ENCODE measurements around the gene RXRG. TPM values are rescaled to one million over a fixed set of nuclear protein-coding genes. Genes with fewer than 3 reads are reported as not detected.

The RXRG gene
- total and polyA plus RNA-seq, 9 of the 15 experiments (the other 6 are each of a cell fraction or from before 2014, with no cell fraction given), result not detected

- no peak for TF ChIP-seq ZBTB2 (IDR thresholded peaks at IDR 0.05)
- peak; percentile 24; the same call in 1 of the 2 replicates for TF ChIP-seq ZNF24 (IDR thresholded peaks at IDR 0.05)
- no peak for TF ChIP-seq LEF1 (IDR thresholded peaks at IDR 0.05)
- no peak for TF ChIP-seq SRSF9 (IDR thresholded peaks at IDR 0.05; ENCODE audit: borderline replicate concordance, low read depth, low read length)
- TF ChIP-seq STAT5A (IDR thresholded peaks at IDR 0.05; ENCODE audit: borderline replicate concordance, low read length), result no peak
- TF ChIP-seq KAT2B (IDR thresholded peaks at IDR 0.05; ENCODE audit: low read depth, low read length), result no peak
- TF ChIP-seq CTCF (IDR thresholded peaks at IDR 0.05 in 2 of 3, conservative IDR thresholded peaks at IDR 0.05 in 1 of 3; ENCODE audit: insufficient read depth in 2 of 3, low read depth in 1 of 3, low read length in 3 of 3), result peak; percentile 91 to 98 (median 96)
- TF ChIP-seq PCBP2 (IDR thresholded peaks at IDR 0.05; ENCODE audit: low read depth, low read length, poor library complexity, severe bottlenecking), result no peak
- TF ChIP-seq LARP7 (IDR thresholded peaks at IDR 0.05), result no peak
- TF ChIP-seq CBX5 (IDR thresholded peaks at IDR 0.05; ENCODE audit: borderline replicate concordance, low read depth), result no peak
- no peak for TF ChIP-seq PBX2 (CRISPR knock-in tag; IDR thresholded peaks at IDR 0.05; ENCODE audit: low read depth)
- peak; percentile 65 for TF ChIP-seq PBX2 (tag; conservative IDR thresholded peaks at IDR 0.05; ENCODE audit: low read depth)
- TF ChIP-seq SPI1 (IDR thresholded peaks at IDR 0.05; ENCODE audit: borderline replicate concordance, low read depth, low read length), result peak; percentile 79
- TF ChIP-seq LCOR (CRISPR knock-in tag; IDR thresholded peaks at IDR 0.05), result 0 out of 2 replicates have a peak, but pooled peaks have one; percentile 57
- no peak for TF ChIP-seq SMAD3 (CRISPR knock-in tag; conservative IDR thresholded peaks at IDR 0.05)
- TF ChIP-seq HES1 (IDR thresholded peaks at IDR 0.05; ENCODE audit: low read depth), result peak; percentile 95
- TF ChIP-seq TBL1XR1 (IDR thresholded peaks at IDR 0.05; ENCODE audit: low read length in 2 of 2), result peak in 1 of 2 experiments; percentile 45; a peak in 1 of 4 replicates
- TF ChIP-seq RUNX1 (IDR thresholded peaks at IDR 0.05; ENCODE audit: low read depth), result peak; percentile 98
- TF ChIP-seq HMG20B (CRISPR knock-in tag; IDR thresholded peaks at IDR 0.05), result no peak
- peak; percentile 33; the same call in 1 of the 2 replicates for TF ChIP-seq ETV5 (CRISPR knock-in tag; IDR thresholded peaks at IDR 0.05; ENCODE audit: low read depth)
Measured at GRCh38 chr1:165392634-165393571, 52.0 kb downstream of the RXRG start (continued).
